Smooth muscle cell (in vitro differentiated cells): Measurements from ENCODE around the gene TRIO. TPM values are rescaled to one million over a fixed set of nuclear protein-coding genes. Genes with fewer than 3 reads are reported as not detected.

ENCODE experiments used
- DNase-seq: peaks from one replicate; lab custom pipeline; 2025; ENCODE audit not compliant: unreplicated experiment; lab: John Stamatoyannopoulos, UW
- H2AFZ ChIP-seq: fragments of 200-600 bp; sonication (generic); 2 replicates; pipeline ENCODE4 v1.6.0; 2016; ENCODE audit warnings: antibody characterized with exemption, low read depth, mild to moderate bottlenecking
- H3F3A ChIP-seq: fragments of 200-600 bp; sonication (generic); 2 replicates; pipeline ENCODE4 v1.6.0; 2017; ENCODE audit warnings: antibody characterized with exemption, low read depth
- H3K27ac ChIP-seq: fragments of 200-600 bp; sonication (generic); 2 replicates; pipeline ENCODE4 v1.5.1; 2016; ENCODE audit warnings: low read depth, mild to moderate bottlenecking
- H3K27me3 ChIP-seq: fragments of 200-600 bp; sonication (generic); 2 replicates; pipeline ENCODE4 v1.6.1; 2016; ENCODE audit warnings: low read depth, mild to moderate bottlenecking
- H3K36me3 ChIP-seq: fragments of 200-600 bp; sonication (generic); 2 replicates; pipeline ENCODE4 v1.5.1; 2016; ENCODE audit warnings: low read depth
- H3K4me1 ChIP-seq: fragments of 200-600 bp; sonication (generic); 2 replicates; pipeline ENCODE4 v1.5.1; 2016; ENCODE audit warnings: low read depth
- H3K4me2 ChIP-seq: fragments of 200-600 bp; sonication (generic); 2 replicates; pipeline ENCODE4 v1.6.0; 2016; ENCODE audit warnings: mild to moderate bottlenecking
- H3K4me3 ChIP-seq: fragments of 200-600 bp; sonication (generic); 2 replicates; pipeline ENCODE4 v1.5.1; 2016; ENCODE audit warnings: mild to moderate bottlenecking
- H3K79me2 ChIP-seq: fragments of 200-600 bp; sonication (generic); 2 replicates; pipeline ENCODE4 v1.6.0; 2016; ENCODE audit warnings: low read depth, mild to moderate bottlenecking
- H3K9ac ChIP-seq: fragments of 200-600 bp; sonication (generic); 2 replicates; pipeline ENCODE4 v1.6.0; 2016; ENCODE audit warnings: low read depth
- H3K9me3 ChIP-seq: fragments of 200-600 bp; sonication (generic); replicated peaks from 2 replicates; pipeline ENCODE4 v1.5.1; 2016; ENCODE audit warnings: low read depth
- H4K20me1 ChIP-seq: fragments of 200-600 bp; sonication (generic); 2 replicates; pipeline ENCODE4 v1.6.0; 2016; ENCODE audit warnings: low read depth
- CTCF ChIP-seq: fragments of 200-600 bp; sonication (generic); IDR thresholded peaks from 2 replicates; pipeline ENCODE4 v1.5.1; 2017; ENCODE audit warnings: borderline replicate concordance, mild to moderate bottlenecking, antibody characterized with exemption; ENCODE audit not compliant: insufficient read depth, poor library complexity, severe bottlenecking
- WGBS: methylation state at CpG from one replicate; pipeline ENCODE4 v1.1.7; 2016; ENCODE audit warnings: low lambda C conversion rate; 5-methylcytosine and 5-hydroxymethylcytosine counted together
- polyA plus RNA-seq: library from polyadenylated mRNA; unstranded; fragments of >200 nt; fragmentation: Nextera tagmentation; extraction: Ambion mirVana; gene quantifications from 2 replicates; pipeline ENCODE4 v1.2.1, GENCODE V29; 2016
- total RNA-seq: library from RNA; depleted of rRNA; stranded (reverse); fragments of >200 nt; gene quantifications from 2 replicates; pipeline ENCODE4 v1.2.3, GENCODE V29; 2014

TRIO gene
- total and polyA plus RNA-seq, 2 experiments from 2014 or later: 10.2 to 118 TPM

- Histone ChIP-seq H2AFZ (no peak overlapping the region), H4K20me1 (peaks cover 99% of the 10 kb centered on the region), H3K36me3 (no peaks in the 10 kb centered on the region), H3K27me3 (no peaks in the 10 kb centered on the region), H3K4me3 (no peak overlapping the region), H3K9me3 (no peaks in the 10 kb centered on the region), H3K9ac (no peak overlapping the region), H3K4me2 (no peak overlapping the region), H3K4me1 (peaks cover 64% of the 10 kb centered on the region), H3K79me2 (peaks cover 97% of the 10 kb centered on the region), H3K27ac (no peak overlapping the region), H3F3A (peaks cover 38% of the 10 kb centered on the region)
- WGBS: 96% methylated on average over 3 of the region's 3 CpGs
- TF ChIP-seq CTCF: no peak
- no peak for DNase-seq
These were observed 8.3 kb downstream of the TRIO start for GRCh38 chr5:14151416-14151815.

- no peaks in the 10 kb centered on the region for H3K27me3 ChIP-seq
- no peak overlapping the region for H2AFZ ChIP-seq
- 53% methylated on average over 6 of the region's 6 CpGs for WGBS
- TF ChIP-seq CTCF: no peak
- no peaks in the 10 kb centered on the region for H3K9me3 ChIP-seq
- H3F3A ChIP-seq: peaks cover 53% of the 10 kb centered on the region
- no peaks in the 10 kb centered on the region for H3K36me3 ChIP-seq
- peaks cover 86% of the 10 kb centered on the region for H3K79me2 ChIP-seq
- peak overlapping the region; percentile 99 for H3K27ac ChIP-seq
- DNase-seq: no peak
- peak overlapping the region; percentile 83 for H3K4me2 ChIP-seq
- peaks cover 59% of the 10 kb centered on the region for H3K4me1 ChIP-seq
- H3K4me3 ChIP-seq: peak overlapping the region; percentile 8
- H4K20me1 ChIP-seq: peaks cover 93% of the 10 kb centered on the region
- peak overlapping the region; percentile 48 for H3K9ac ChIP-seq
These were observed 10.1 kb downstream of the TRIO start for GRCh38 chr5:14153071-14153864.

GRCh38 chr5:14153932-14154731, 11.0 kb downstream of the TRIO start:
- H2AFZ ChIP-seq: no peak overlapping the region
- H3K4me3 ChIP-seq: peak overlapping the region; percentile 8
- DNase-seq: peak; percentile 22
- no peak for TF ChIP-seq CTCF
- peak overlapping the region; percentile 48 for H3K9ac ChIP-seq
- H3K36me3 ChIP-seq: no peaks in the 10 kb centered on the region
- H4K20me1 ChIP-seq: peaks cover 92% of the 10 kb centered on the region
- WGBS: 7% methylated on average over 14 of the region's 14 CpGs
- H3K79me2 ChIP-seq: peaks cover 86% of the 10 kb centered on the region
- H3F3A ChIP-seq: peaks cover 53% of the 10 kb centered on the region
- H3K4me1 ChIP-seq: peaks cover 51% of the 10 kb centered on the region
- peak overlapping the region; percentile 99 for H3K27ac ChIP-seq
- peak overlapping the region; percentile 83 for H3K4me2 ChIP-seq
- H3K27me3 ChIP-seq: no peaks in the 10 kb centered on the region
- H3K9me3 ChIP-seq: no peaks in the 10 kb centered on the region
